Kidney (tissue), 14 donors: ENCODE results near the gene TNIP2. TPM values are rescaled to one million over a fixed set of nuclear protein-coding genes. Genes with fewer than 3 reads are reported as not detected.
A peak's percentile ranks its signal among the peaks of the same experiment; 100 is the strongest.

Source experiments
- DNase-seq, 5 donors: peaks; one replicate each; pipeline ENCODE4 v3.0.0-alpha.2; 2013 to 2020
- FAIRE-seq: peaks from 2 replicates; lab custom pipeline; 2012; peaks lifted over from hg19 to GRCh38; lab: Jason Lieb, UNC
- H3K27ac ChIP-seq, 2 donors: one replicate each; pipeline ENCODE4 v1.7.0; 2013; ENCODE audit warnings: low read depth in 2 of 2, low read length in 2 of 2, inconsistent platforms in 1 of 2
- H3K27me3 ChIP-seq: one replicate; pipeline ENCODE4 v1.7.1; 2013; ENCODE audit warnings: low read length, inconsistent platforms; ENCODE audit not compliant: control insufficient read depth, insufficient read depth
- H3K36me3 ChIP-seq, 3 donors: one replicate each; pipeline versions ENCODE4 v1.7.0 to v1.7.1; 2013; ENCODE audit warnings: low read length in 3 of 3, control low read depth in 1 of 3, inconsistent platforms in 1 of 3; ENCODE audit not compliant: insufficient read depth in 3 of 3, control insufficient read depth in 2 of 3
- H3K4me1 ChIP-seq, 3 donors: one replicate each; pipeline versions ENCODE4 v1.7.0 to v1.7.1; 2013; ENCODE audit warnings: low read length in 3 of 3, inconsistent platforms in 1 of 3, low read depth in 1 of 3; ENCODE audit not compliant: control insufficient read depth in 2 of 3, insufficient read depth in 2 of 3
- H3K4me3 ChIP-seq, 3 donors: one replicate each; pipeline versions ENCODE4 v1.7.0 to v1.8.1; 2013; ENCODE audit warnings: low read length in 3 of 3, control low read depth in 1 of 3, inconsistent platforms in 1 of 3
- H3K9ac ChIP-seq, 3 donors: one replicate each; pipeline versions ENCODE4 v1.7.0 to v1.7.1; 2013; ENCODE audit warnings: low read length in 3 of 3, control low read depth in 1 of 3, inconsistent platforms in 1 of 3
- H3K9me3 ChIP-seq, 3 donors: one replicate each; pipeline versions ENCODE4 v1.7.0 to v1.7.1; 2013; ENCODE audit warnings: low read length in 3 of 3, control low read depth in 1 of 3, inconsistent platforms in 1 of 3; ENCODE audit not compliant: control insufficient read depth in 2 of 3, insufficient read depth in 1 of 3
- intact Hi-C: fragments of 100-400 bp; cut with DNase I; formaldehyde crosslinking; loops from one replicate; pipeline ENCODE4 v1.11.1; 2022
- polyA plus RNA-seq: library from polyadenylated mRNA; stranded (reverse); fragments of 350-450 nt; fragmentation: Illumina TruSeq; extraction: RNeasy Lipid Tissue Mini Kit (QIAGEN cat#74804); gene quantifications from one replicate; pipeline ENCODE4 v1.2.3, GENCODE V29; 2014; ENCODE audit warnings: low read depth, low replicate concordance; ENCODE audit not compliant: insufficient read depth
- total RNA-seq: library from RNA; stranded (reverse); fragmentation: NEBNext Ultra II Directional; extraction: Animal tissue kit (Norgen Biotek cat#: 25700); gene quantifications from one replicate; pipeline ENCODE4 v1.2.1, GENCODE V29; 2021
- TF ChIP-seq, protein P1 (sequence below): IDR thresholded peaks from 3 replicates; pipeline ENCODE4 v1.5.1; 2012; ENCODE audit warnings: mild to moderate bottlenecking, moderate library complexity, borderline replicate concordance; ENCODE audit not compliant: insufficient read depth; ENCODE audit errors: extremely low read depth
- donor health status: control.
- donor health status: control.
- donor health status: control.
- donor health status: control.
- donor health status: control.
- donor health status: DM: yes; HTN: yes; CAD: no.
- donor health status: Normal renal cell carcinoma (clear cell type).

The TNIP2 gene
- total and polyA plus RNA-seq, 2 donors from 2014 or later, result 43.1 to 44.4 TPM

DNA sequence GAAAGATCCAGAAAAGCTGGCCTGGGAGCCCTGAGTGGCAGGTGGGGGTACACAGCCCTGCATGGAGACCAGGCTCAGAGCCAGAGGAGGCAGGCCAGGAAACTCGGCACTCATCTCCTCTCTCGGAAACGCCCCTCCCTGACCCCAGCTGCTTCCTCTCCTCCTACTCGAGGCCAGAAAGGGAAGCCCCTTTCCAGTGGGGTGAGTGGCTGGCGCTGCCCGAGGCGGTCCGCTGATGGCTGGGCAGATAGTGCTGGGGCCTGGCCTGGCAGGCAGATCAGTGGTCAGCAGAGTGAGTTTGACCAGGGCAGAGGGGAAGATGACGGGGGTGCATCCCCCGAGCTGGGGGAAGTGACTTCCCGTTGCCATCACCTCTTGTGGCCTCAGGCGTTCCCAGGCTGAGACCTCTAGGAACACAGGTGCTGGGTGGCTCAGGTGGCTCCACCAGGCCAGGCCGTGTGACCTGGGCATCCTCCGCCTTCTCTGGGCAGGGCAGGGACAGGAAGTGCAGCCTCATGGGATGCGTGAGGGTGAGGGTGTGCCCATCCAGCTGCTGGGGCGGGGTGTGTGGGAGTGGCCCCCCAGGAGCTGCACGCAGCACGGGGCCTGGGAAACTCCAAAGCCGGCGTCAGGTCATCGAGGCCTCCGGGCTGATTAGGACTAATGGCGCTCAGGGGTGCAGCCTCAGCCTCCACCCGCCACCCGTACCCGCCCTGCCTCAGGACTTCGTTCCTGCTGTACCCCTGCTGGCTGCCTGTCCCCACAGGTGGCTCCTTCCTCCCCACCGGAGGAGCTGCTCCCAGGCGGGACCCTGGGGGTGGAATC, 42.5 kb upstream of the TNIP2 start:
- Histone ChIP-seq H3K36me3 (no peaks in the 10 kb centered on the region), H3K9me3 (no peaks in the 10 kb centered on the region), H3K9ac (peak overlapping the region in 1 of 3 donors; percentile 65), H3K4me3 (no peak overlapping the region), H3K4me1 (peaks cover 0 to 79% (median 56%) of the 10 kb centered on the region in 3 donors), H3K27ac (peak overlapping the region; percentile 77 to 93), H3K27me3 (no peaks in the 10 kb centered on the region)
- intact Hi-C loops, result no loop called here
- TF ChIP-seq, protein P1, sequence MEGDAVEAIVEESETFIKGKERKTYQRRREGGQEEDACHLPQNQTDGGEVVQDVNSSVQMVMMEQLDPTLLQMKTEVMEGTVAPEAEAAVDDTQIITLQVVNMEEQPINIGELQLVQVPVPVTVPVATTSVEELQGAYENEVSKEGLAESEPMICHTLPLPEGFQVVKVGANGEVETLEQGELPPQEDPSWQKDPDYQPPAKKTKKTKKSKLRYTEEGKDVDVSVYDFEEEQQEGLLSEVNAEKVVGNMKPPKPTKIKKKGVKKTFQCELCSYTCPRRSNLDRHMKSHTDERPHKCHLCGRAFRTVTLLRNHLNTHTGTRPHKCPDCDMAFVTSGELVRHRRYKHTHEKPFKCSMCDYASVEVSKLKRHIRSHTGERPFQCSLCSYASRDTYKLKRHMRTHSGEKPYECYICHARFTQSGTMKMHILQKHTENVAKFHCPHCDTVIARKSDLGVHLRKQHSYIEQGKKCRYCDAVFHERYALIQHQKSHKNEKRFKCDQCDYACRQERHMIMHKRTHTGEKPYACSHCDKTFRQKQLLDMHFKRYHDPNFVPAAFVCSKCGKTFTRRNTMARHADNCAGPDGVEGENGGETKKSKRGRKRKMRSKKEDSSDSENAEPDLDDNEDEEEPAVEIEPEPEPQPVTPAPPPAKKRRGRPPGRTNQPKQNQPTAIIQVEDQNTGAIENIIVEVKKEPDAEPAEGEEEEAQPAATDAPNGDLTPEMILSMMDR, result no peak
- DNase-seq, result peak; percentile 66 to 92 (median 74)
- FAIRE-seq, result no peak

DNA sequence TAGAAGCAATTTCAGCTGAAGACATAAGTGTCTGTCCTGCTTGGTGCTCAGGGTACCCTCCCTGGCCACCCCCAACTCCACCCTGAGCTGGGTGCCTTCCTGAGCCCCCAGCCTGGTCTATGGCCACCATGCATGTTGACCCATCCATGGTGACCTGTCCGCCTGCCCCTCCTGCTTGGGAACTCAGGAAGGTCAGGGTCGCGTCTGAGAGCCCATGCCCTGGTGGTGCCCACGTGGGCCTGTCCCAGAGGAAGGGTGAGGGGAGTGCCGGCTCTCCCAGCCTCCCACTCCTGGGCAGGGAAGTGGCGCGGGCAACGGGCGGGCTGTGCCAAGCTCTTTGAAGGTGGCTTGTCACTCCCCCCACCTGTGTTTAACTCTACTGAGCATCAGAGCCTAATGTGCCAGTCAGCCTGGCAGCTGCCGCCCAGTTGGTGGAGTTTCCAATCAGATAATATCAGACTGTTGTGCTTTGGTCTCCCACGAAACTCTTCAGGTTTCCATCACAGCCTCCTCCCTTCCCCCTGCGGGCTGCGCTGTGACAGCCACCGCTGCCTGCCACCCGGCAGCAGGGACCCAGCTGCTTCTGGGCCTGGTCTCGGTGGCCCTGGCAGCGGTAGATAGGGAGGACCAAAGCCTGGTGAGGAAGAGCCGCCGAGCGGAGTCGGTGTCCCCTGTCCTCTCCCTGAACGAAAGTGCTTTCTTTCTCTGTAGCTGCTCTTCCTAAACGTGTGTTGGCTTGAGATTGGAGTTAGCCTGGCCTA, 41.6 kb upstream of the TNIP2 start:
- FAIRE-seq (no peak), DNase-seq (peak in 3 of 5 donors; percentile 8 to 84 (median 56))
- Histone ChIP-seq H3K4me1 (peaks cover 0 to 76% (median 56%) of the 10 kb centered on the region in 3 donors), H3K9ac (peak overlapping the region in 1 of 3 donors; percentile 65), H3K36me3 (no peaks in the 10 kb centered on the region), H3K9me3 (no peaks in the 10 kb centered on the region), H3K27ac (peak overlapping the region; percentile 77 to 93), H3K27me3 (no peaks in the 10 kb centered on the region), H3K4me3 (peak overlapping the region in 1 of 3 donors; percentile 11)
- intact Hi-C loops, result no loop called here
- TF ChIP-seq, protein P1, result no peak

DNA sequence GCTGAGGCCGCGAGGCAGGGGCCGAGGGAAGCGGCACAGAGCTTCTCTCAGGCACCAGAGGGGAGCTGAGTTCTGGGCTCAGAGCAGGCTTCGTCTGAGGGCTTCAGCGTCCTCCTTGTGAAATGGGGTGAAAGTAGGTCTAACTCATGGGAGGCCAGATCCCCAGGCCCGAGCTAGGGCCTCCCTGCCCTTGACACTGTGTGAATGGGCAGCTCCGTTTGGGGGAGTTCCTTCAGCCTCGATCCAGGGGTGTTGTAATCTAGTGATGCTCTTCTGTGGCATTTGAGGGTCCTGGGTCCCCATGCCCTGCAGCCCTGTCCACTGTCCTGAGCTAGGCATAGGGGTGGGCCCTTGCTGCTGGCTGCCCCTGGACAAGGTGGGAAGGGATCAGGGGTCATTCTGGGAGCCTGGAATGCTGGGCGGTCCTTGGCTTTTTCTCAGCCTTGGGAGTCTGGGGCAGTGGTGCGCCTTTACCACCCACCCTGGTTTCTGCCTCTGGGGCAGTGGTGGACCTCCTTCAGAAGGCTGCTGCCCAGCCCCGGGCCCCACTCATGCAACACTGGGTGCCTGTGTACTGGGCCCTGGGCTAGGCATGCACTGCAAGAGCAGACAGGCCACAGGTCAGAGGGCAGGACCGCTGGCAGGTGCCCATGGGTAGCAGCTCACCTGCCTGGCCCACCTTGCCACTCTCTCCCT, 40.9 kb upstream of the TNIP2 start:
- H3K9me3 ChIP-seq, result no peaks in the 10 kb centered on the region
- peak overlapping the region in 2 of 3 donors; percentile 2 to 65 for H3K9ac ChIP-seq
- peaks cover 0 to 79% (median 58%) of the 10 kb centered on the region in 3 donors for H3K4me1 ChIP-seq
- TF ChIP-seq, protein P1, result no peak
- FAIRE-seq (no peak), DNase-seq (peak in 3 of 5 donors; percentile 8 to 74 (median 55))
- H3K4me3 ChIP-seq, result peak overlapping the region in 1 of 3 donors; percentile 28
- peak overlapping the region; percentile 77 to 93 for H3K27ac ChIP-seq
- intact Hi-C loops, result no loop called here
- no peaks in the 10 kb centered on the region for H3K36me3 ChIP-seq
- no peaks in the 10 kb centered on the region for H3K27me3 ChIP-seq
